Trophoblast cell (in vitro differentiated cells and primary cell): ENCODE measurements around the gene PKNOX1.
"Not testable (repeated sequence)": the region's sequence is repeated elsewhere in the genome, so short reads cannot be mapped to it uniquely, and the experiment has no call there.

Source experiments
- DNase-seq, 2 donors: peaks; one replicate each; pipeline ENCODE4 v3.0.0-alpha.2; 2016
- H2AFZ ChIP-seq: 2 replicates; pipeline ENCODE4 v1.6.1; 2013; ENCODE audit warnings: low read length, moderate library complexity, mild to moderate bottlenecking; ENCODE audit not compliant: insufficient read depth, poor library complexity
- H2AK5ac ChIP-seq: 2 replicates; pipeline ENCODE4 v1.6.1; 2013; ENCODE audit warnings: mild to moderate bottlenecking, low read length
- H2BK120ac ChIP-seq: 2 replicates; pipeline ENCODE4 v1.6.1; 2013; ENCODE audit warnings: low read length, mild to moderate bottlenecking, moderate library complexity; ENCODE audit not compliant: insufficient read depth, poor library complexity
- H2BK12ac ChIP-seq: 2 replicates; pipeline ENCODE4 v1.6.1; 2013; ENCODE audit warnings: mild to moderate bottlenecking, low read length, moderate library complexity
- H2BK5ac ChIP-seq: 2 replicates; pipeline ENCODE4 v1.6.1; 2013; ENCODE audit warnings: low read length, low read depth, moderate library complexity, mild to moderate bottlenecking; ENCODE audit not compliant: poor library complexity
- H3K14ac ChIP-seq: 2 replicates; pipeline ENCODE4 v1.6.1; 2013; ENCODE audit warnings: mild to moderate bottlenecking, low read length
- H3K18ac ChIP-seq: 2 replicates; pipeline ENCODE4 v1.6.1; 2013; ENCODE audit warnings: mild to moderate bottlenecking, low read length
- H3K23ac ChIP-seq: 2 replicates; pipeline ENCODE4 v1.6.1; 2013; ENCODE audit warnings: low read length
- H3K27ac ChIP-seq: 2 replicates; pipeline ENCODE4 v1.5.1; 2013; ENCODE audit warnings: low read depth, mild to moderate bottlenecking, inconsistent platforms, low read length, moderate library complexity
- H3K27me3 ChIP-seq: 2 replicates; pipeline ENCODE4 v1.6.1; 2013; ENCODE audit warnings: inconsistent platforms, mild to moderate bottlenecking, low read length, moderate library complexity; ENCODE audit not compliant: insufficient read depth
- H3K36me3 ChIP-seq, 2 experiments: 1 replicate in 1 of 2; 2 replicates in 1 of 2; pipeline ENCODE4 v1.6.1; 2013; ENCODE audit warnings: low read length in 2 of 2, mild to moderate bottlenecking in 2 of 2, moderate library complexity in 1 of 2; ENCODE audit not compliant: insufficient read depth in 2 of 2, control insufficient read depth in 1 of 2
- H3K4ac ChIP-seq: 2 replicates; pipeline ENCODE4 v1.6.1; 2013; ENCODE audit warnings: low read depth, mild to moderate bottlenecking, low read length, moderate library complexity
- H3K4me1 ChIP-seq, 2 experiments: 1 replicate in 1 of 2; 2 replicates in 1 of 2; pipeline ENCODE4 v1.6.1; 2013; ENCODE audit warnings: low read length in 2 of 2, mild to moderate bottlenecking in 2 of 2, moderate library complexity in 1 of 2; ENCODE audit not compliant: insufficient read depth in 2 of 2, control insufficient read depth in 1 of 2
- H3K4me2 ChIP-seq: 2 replicates; pipeline ENCODE4 v1.6.1; 2013; ENCODE audit warnings: inconsistent platforms, mild to moderate bottlenecking, low read length, moderate library complexity
- H3K4me3 ChIP-seq: 2 replicates; pipeline ENCODE4 v1.5.1; 2013; ENCODE audit warnings: mild to moderate bottlenecking, low read depth, low read length, inconsistent platforms
- H3K79me1 ChIP-seq: one replicate; pipeline ENCODE4 v1.6.1; 2013; ENCODE audit warnings: low read length
- H3K79me2 ChIP-seq: 2 replicates; pipeline ENCODE4 v1.6.1; 2013; ENCODE audit warnings: low read length, mild to moderate bottlenecking; ENCODE audit not compliant: control insufficient read depth, insufficient read depth, poor library complexity
- H3K9ac ChIP-seq: 2 replicates; pipeline ENCODE4 v1.6.1; 2013; ENCODE audit warnings: mild to moderate bottlenecking, low read length
- H3K9me3 ChIP-seq: 2 replicates; pipeline ENCODE4 v1.6.1; 2013; ENCODE audit warnings: low read depth, mild to moderate bottlenecking, control low read depth, inconsistent platforms, low read length; ENCODE audit not compliant: insufficient read depth
- H4K12ac ChIP-seq: 2 replicates; pipeline ENCODE4 v1.6.1; 2013; ENCODE audit warnings: low read depth, mild to moderate bottlenecking, low read length, moderate library complexity
- H4K8ac ChIP-seq: 2 replicates; pipeline ENCODE4 v1.6.1; 2013; ENCODE audit warnings: low read depth, mild to moderate bottlenecking, low read length, moderate library complexity
- H4K91ac ChIP-seq: one replicate; pipeline ENCODE4 v1.6.1; 2013; ENCODE audit warnings: low read depth, mild to moderate bottlenecking, low read length, moderate library complexity
- WGBS: extraction: QIAGEN DNeasy Blood & Tissue Kit; methylation state at CpG from one replicate; pipeline ENCODE4 v1.1.7; 2013; ENCODE audit warnings: missing lambda C conversion rate; ENCODE audit not compliant: insufficient read length, insufficient coverage; ENCODE audit errors: extremely low coverage; 5-methylcytosine and 5-hydroxymethylcytosine counted together

Gene PKNOX1

DNA sequence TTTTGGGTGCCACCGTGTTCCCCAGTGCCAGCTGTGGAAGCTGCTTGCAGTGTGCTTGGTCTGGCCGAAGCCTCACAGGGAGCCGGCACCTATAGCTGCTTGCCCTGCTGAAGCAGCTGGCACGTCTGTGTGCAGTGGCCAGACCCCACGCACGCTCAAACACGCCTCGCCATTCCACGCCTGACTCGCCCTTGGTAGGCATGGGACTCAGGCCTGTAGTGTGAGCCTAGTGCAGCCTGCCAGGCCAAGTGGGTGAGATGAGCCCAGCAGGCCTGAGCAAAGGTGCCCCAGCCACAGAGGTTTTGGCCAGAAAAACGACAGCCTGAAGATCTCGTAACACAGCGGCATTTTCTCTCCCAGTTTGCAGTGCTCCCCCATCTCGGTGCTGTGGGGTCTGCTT, 68.9 kb downstream of the PKNOX1 start:
- not testable (repeated sequence) for H3K23ac ChIP-seq, H3K27ac ChIP-seq, H3K36me3 ChIP-seq, H3K4ac ChIP-seq, H3K27me3 ChIP-seq, H4K8ac ChIP-seq, H4K12ac ChIP-seq, H3K14ac ChIP-seq, H2AK5ac ChIP-seq, H3K9ac ChIP-seq, H2BK120ac ChIP-seq, DNase-seq, H3K9me3 ChIP-seq, H2BK12ac ChIP-seq, H3K4me2 ChIP-seq, H3K4me3 ChIP-seq, H2AFZ ChIP-seq, H2BK5ac ChIP-seq, H4K91ac ChIP-seq, H3K18ac ChIP-seq, H3K79me2 ChIP-seq, H3K79me1 ChIP-seq, H3K4me1 ChIP-seq
- WGBS, result no CpG with 5 or more reads among the region's 14 CpGs

DNA sequence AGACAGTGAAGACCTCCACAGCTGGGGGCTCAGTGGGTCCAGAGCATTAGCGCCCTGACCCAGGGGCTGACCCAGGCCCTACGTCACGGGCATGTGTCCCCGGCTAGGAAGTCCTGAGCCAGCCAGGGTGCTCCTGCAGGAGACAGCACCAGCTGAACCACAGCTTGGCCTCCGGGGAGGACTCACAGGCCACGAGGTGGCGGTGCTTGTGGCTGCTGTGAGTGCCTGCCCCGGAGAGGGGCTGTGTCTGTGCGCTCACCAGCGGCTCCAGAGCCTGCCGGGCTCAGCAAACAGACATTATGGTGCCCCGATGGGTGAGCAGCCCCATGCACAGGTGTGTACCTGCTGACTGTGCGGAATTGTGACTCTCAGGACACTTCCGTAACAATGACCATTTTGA, 70.2 kb downstream of the PKNOX1 start:
- H3K9ac ChIP-seq, H4K8ac ChIP-seq, H3K4ac ChIP-seq, H3K9me3 ChIP-seq, H2AFZ ChIP-seq, H3K23ac ChIP-seq, H2BK5ac ChIP-seq, H2BK120ac ChIP-seq, H3K36me3 ChIP-seq, H4K12ac ChIP-seq, H3K79me1 ChIP-seq, H3K27me3 ChIP-seq, H3K4me2 ChIP-seq, H3K4me1 ChIP-seq, H3K18ac ChIP-seq, H2BK12ac ChIP-seq, H3K27ac ChIP-seq, H3K14ac ChIP-seq, H4K91ac ChIP-seq, DNase-seq, H2AK5ac ChIP-seq, H3K79me2 ChIP-seq, H3K4me3 ChIP-seq: not testable (repeated sequence)
- no CpG with 5 or more reads among the region's 14 CpGs for WGBS

DNA sequence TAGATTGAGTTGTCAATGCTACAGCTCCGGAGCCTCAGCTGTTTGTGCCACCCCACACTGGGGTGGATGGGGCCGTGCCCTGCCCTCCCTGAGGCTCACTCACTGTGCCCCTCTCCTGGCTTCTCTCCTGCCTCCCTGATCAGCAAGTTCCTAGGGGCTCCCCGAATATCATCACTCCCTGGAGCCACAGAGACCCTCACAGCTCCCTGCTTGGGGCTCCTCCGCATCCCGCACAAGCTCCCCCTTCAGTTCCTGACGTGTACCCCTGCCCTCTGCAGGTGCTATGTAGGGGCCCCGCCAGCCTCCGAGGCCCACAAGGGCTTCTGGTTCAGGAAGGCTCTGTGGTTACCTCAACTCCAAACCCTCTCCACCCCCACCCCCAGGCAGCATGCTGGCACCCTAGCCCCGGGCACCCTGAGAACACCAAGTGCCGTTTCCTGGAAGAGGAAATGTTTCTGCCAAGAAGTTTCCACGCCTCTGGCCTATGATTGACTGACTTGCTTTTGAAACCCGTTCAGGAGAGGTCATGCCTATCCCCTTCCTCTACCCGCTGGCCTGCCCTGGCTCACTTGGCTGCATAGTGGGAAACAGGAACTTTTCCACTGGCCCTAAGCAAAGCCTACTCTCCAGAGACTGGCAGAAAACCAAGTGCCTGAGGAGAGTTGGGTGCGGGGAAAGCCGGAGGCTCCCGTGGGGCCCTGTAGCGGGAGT, 71.0 kb downstream of the PKNOX1 start:
- not testable (repeated sequence) for H3K79me1 ChIP-seq, H3K9me3 ChIP-seq, H4K91ac ChIP-seq, H3K14ac ChIP-seq, H3K79me2 ChIP-seq, H2AFZ ChIP-seq, H2BK12ac ChIP-seq, H2AK5ac ChIP-seq, H3K4ac ChIP-seq, H3K4me3 ChIP-seq, H2BK5ac ChIP-seq, H3K23ac ChIP-seq, H4K8ac ChIP-seq, H3K36me3 ChIP-seq, H3K27me3 ChIP-seq, H3K4me2 ChIP-seq, H3K4me1 ChIP-seq, H3K9ac ChIP-seq, H2BK120ac ChIP-seq, H3K18ac ChIP-seq, H3K27ac ChIP-seq, DNase-seq, H4K12ac ChIP-seq
- no CpG with 5 or more reads among the region's 17 CpGs for WGBS

DNA sequence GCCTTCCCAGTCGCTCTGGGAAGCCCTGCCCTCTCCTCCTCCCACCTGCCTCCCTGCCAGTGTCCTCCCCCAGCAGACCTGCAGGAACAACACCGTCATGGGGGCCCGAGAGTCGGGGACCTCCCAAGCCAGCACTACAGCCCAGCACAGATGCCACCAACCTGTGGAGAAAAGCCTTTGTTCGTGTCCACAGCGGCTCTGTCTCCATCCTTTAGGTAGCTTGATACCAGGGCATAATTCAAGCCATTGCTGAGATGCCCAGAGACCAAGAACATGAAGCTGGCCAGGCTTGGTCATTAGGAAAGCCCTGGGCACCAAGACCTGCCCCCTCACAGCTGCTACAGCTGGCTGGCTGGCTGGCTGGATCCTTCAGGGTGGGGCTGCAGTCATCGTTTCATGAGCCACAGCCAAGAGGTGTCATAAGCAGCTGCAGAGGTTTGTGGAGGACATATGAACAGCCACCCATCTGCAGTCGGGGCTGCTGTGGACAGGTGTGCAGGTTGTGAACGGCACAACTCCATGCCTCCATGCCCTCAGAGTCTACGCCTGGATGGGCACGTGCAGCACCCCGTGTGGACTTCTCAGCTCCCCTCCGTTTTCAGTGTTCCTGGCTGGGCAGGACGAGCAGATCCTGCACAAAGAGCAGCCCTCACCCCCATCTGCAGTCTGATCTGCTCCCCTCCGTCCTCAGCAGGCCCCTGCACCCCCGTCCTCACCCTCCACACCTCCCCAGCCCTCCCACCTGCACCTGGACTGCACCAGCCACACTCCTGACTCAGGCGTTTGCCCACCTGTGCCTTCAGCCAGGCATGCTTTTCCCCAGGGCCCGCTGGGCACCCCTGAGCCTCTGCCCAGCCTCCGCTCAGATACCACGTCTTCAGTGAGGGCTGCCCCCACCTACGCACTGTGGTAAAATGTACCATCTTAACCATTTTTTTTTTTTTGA, 71.8 kb downstream of the PKNOX1 start:
- H3K79me1 ChIP-seq, H3K9ac ChIP-seq, H3K18ac ChIP-seq, H4K91ac ChIP-seq, H3K14ac ChIP-seq, H4K8ac ChIP-seq, H3K79me2 ChIP-seq, H2AK5ac ChIP-seq, H3K4me2 ChIP-seq, H3K27ac ChIP-seq, H3K4me1 ChIP-seq, H3K27me3 ChIP-seq, H2BK12ac ChIP-seq, H2AFZ ChIP-seq, DNase-seq, H3K4me3 ChIP-seq, H3K9me3 ChIP-seq, H3K4ac ChIP-seq, H4K12ac ChIP-seq, H3K23ac ChIP-seq, H2BK5ac ChIP-seq, H3K36me3 ChIP-seq, H2BK120ac ChIP-seq: not testable (repeated sequence)
- WGBS, result no CpG with 5 or more reads among the region's 21 CpGs
